Esophagus squamous epithelium (tissue), 5 donors: ENCODE data around the gene ENHO. TPM values are rescaled to one million over a fixed set of nuclear protein-coding genes. Genes with fewer than 3 reads are reported as not detected.

ENCODE experiments used
- DNase-seq: peaks from one replicate; lab custom pipeline; 2025; lab: John Stamatoyannopoulos, UW
- H3K27ac ChIP-seq, 4 donors: fragments of 200-600 bp; sonication (generic); one replicate each; pipeline ENCODE4 v1.5.1; 2016 to 2019; ENCODE audit warnings: mild to moderate bottlenecking in 1 of 4
- H3K27me3 ChIP-seq, 4 donors: fragments of 200-600 bp; sonication (generic); 1 replicate in 3 of 4; 2 replicates in 1 of 4; pipeline versions ENCODE4 v1.5.1 to v1.6.0; 2017 to 2021; ENCODE audit warnings: antibody characterized with exemption in 1 of 4
- H3K36me3 ChIP-seq, 3 donors: fragments of 200-600 bp; sonication (generic); one replicate each; pipeline ENCODE4 v1.5.1; 2016 to 2019
- H3K4me1 ChIP-seq, 3 donors: fragments of 200-600 bp; sonication (generic); one replicate each; pipeline ENCODE4 v1.5.1; 2017 to 2019
- H3K4me3 ChIP-seq, 4 donors: fragments of 200-600 bp; sonication (generic); 1 replicate in 3 of 4; 2 replicates in 1 of 4; pipeline ENCODE4 v1.5.1; 2016 to 2019; ENCODE audit warnings: mild to moderate bottlenecking in 2 of 4, moderate library complexity in 1 of 4
- H3K9me3 ChIP-seq, 3 donors: fragments of 200-600 bp; sonication (generic); one replicate each; pipeline ENCODE4 v1.5.1; 2016 to 2019
- CTCF ChIP-seq, 6 experiments: fragments of 450-650 bp in 4 of 6; fragments of 200-600 bp in 2 of 6; sonication (generic) in 2 of 6; IDR thresholded peaks; one replicate each; pipeline ENCODE4 v1.5.1; 2016 to 2019; ENCODE audit warnings: antibody characterized with exemption in 6 of 6, mild to moderate bottlenecking in 4 of 6, moderate library complexity in 4 of 6
- POLR2A ChIP-seq, 4 donors: fragments of 450-650 bp; IDR thresholded peaks; one replicate each; pipeline ENCODE4 v1.6.1; 2017; ENCODE audit warnings: antibody characterized with exemption in 4 of 4, mild to moderate bottlenecking in 4 of 4, moderate library complexity in 3 of 4
- WGBS, 2 donors: methylation state at CpG; one replicate each; pipeline ENCODE4 v1.1.5; 2018; 5-methylcytosine and 5-hydroxymethylcytosine counted together
- intact Hi-C: fragments of 100-400 bp; cut with DNase I; formaldehyde crosslinking; loops from one replicate; pipeline ENCODE4 v1.15.0; 2022
- total RNA-seq, 4 donors: library from RNA; depleted of rRNA; stranded (reverse); fragments of >200 nt; gene quantifications; one replicate each; pipeline ENCODE4 v1.1.0, GENCODE V29; 2016
- donor health status: DM: yes; HTN: yes; CAD: no.

ENHO gene
- total RNA-seq, 4 donors from 2014 or later: 0.38 TPM; not detected in 3

GRCh38 chr9:34556949-34557348 is 34.2 kb upstream of the ENHO start:
- H3K27ac ChIP-seq: no peak overlapping the region
- no peak overlapping the region for H3K4me3 ChIP-seq
- no peak for DNase-seq
- H3K4me1 ChIP-seq: peaks cover 0 to 25% (median 0%) of the 10 kb centered on the region in 3 donors
- TF ChIP-seq CTCF (IDR thresholded peaks at IDR 0.05) (no peak), POLR2A (IDR thresholded peaks at IDR 0.05) (no peak)
- no peaks in the 10 kb centered on the region for H3K9me3 ChIP-seq
- 53 to 55% methylated on average over 4 to 6 of the region's 6 CpGs for WGBS, 2 donors
- peaks cover 0 to 65% (median 3%) of the 10 kb centered on the region in 4 donors for H3K27me3 ChIP-seq
- intact Hi-C loops: no loop called here
- H3K36me3 ChIP-seq: no peaks in the 10 kb centered on the region

GRCh38 chr9:34555936-34556525 is 33.2 kb upstream of the ENHO start:
- no peak for DNase-seq
- no peak overlapping the region for H3K4me3 ChIP-seq
- TF ChIP-seq CTCF (IDR thresholded peaks at IDR 0.05): no peak
- no peak for TF ChIP-seq POLR2A (IDR thresholded peaks at IDR 0.05)
- no peak overlapping the region for H3K27ac ChIP-seq
- intact Hi-C loops: no loop called here
- H3K9me3 ChIP-seq: no peaks in the 10 kb centered on the region
- peaks cover 0 to 56% (median 3%) of the 10 kb centered on the region in 4 donors for H3K27me3 ChIP-seq
- 72 to 79% methylated on average over 7 to 10 of the region's 13 CpGs for WGBS, 2 donors
- no peaks in the 10 kb centered on the region for H3K36me3 ChIP-seq
- H3K4me1 ChIP-seq: peaks cover 0 to 25% (median 0%) of the 10 kb centered on the region in 3 donors

GRCh38 chr9:34555500-34555899 is 32.7 kb upstream of the ENHO start:
- H3K4me1 ChIP-seq: peaks cover 0 to 23% (median 0%) of the 10 kb centered on the region in 3 donors
- H3K27ac ChIP-seq: no peak overlapping the region
- no peak for DNase-seq
- no peak overlapping the region for H3K4me3 ChIP-seq
- no peaks in the 10 kb centered on the region for H3K36me3 ChIP-seq
- intact Hi-C loops: no loop called here
- no peak for TF ChIP-seq POLR2A (IDR thresholded peaks at IDR 0.05)
- no peak for TF ChIP-seq CTCF (IDR thresholded peaks at IDR 0.05)
- 80 to 83% methylated on average over 1 to 2 of the region's 5 CpGs for WGBS, 2 donors
- H3K27me3 ChIP-seq: peaks cover 0 to 51% (median 3%) of the 10 kb centered on the region in 4 donors
- H3K9me3 ChIP-seq: no peaks in the 10 kb centered on the region

GRCh38 chr9:34555002-34555348 is 32.2 kb upstream of the ENHO start:
- TF ChIP-seq POLR2A (IDR thresholded peaks at IDR 0.05): no peak
- no peak for TF ChIP-seq CTCF (IDR thresholded peaks at IDR 0.05)
- Histone ChIP-seq H3K9me3 (no peaks in the 10 kb centered on the region), H3K27me3 (peaks cover 0 to 46% (median 3%) of the 10 kb centered on the region in 4 donors), H3K4me3 (no peak overlapping the region), H3K36me3 (no peaks in the 10 kb centered on the region), H3K4me1 (peaks cover 0 to 18% (median 0%) of the 10 kb centered on the region in 3 donors), H3K27ac (no peak overlapping the region)
- no peak for DNase-seq
- intact Hi-C loops: no loop called here
- WGBS, 2 donors: 44 to 72% methylated on average over 5 to 7 of the region's 23 CpGs

GRCh38 chr9:34554211-34555001 is 31.6 kb upstream of the ENHO start:
- intact Hi-C loops: no loop called here
- Histone ChIP-seq H3K4me1 (peaks cover 0 to 12% (median 0%) of the 10 kb centered on the region in 3 donors), H3K36me3 (no peaks in the 10 kb centered on the region), H3K27me3 (peaks cover 0 to 40% (median under 1%) of the 10 kb centered on the region in 4 donors), H3K4me3 (no peak overlapping the region), H3K27ac (no peak overlapping the region), H3K9me3 (no peaks in the 10 kb centered on the region)
- 51 to 66% methylated on average over 6 to 14 of the region's 16 CpGs for WGBS, 2 donors
- TF ChIP-seq CTCF (IDR thresholded peaks at IDR 0.05) (no peak), POLR2A (IDR thresholded peaks at IDR 0.05) (no peak)
- DNase-seq: no peak
